Measurements from ENCODE around the gene ACACA. TPM values are rescaled to one million over a fixed set of nuclear protein-coding genes. Genes with fewer than 3 reads are reported as not detected.

Gene ACACA
- total and polyA plus RNA-seq, 9 of the 15 experiments (the other 6 are each of a cell fraction or from before 2014, with no cell fraction given) = 35.9 to 135 (median 88.4) TPM

DNA sequence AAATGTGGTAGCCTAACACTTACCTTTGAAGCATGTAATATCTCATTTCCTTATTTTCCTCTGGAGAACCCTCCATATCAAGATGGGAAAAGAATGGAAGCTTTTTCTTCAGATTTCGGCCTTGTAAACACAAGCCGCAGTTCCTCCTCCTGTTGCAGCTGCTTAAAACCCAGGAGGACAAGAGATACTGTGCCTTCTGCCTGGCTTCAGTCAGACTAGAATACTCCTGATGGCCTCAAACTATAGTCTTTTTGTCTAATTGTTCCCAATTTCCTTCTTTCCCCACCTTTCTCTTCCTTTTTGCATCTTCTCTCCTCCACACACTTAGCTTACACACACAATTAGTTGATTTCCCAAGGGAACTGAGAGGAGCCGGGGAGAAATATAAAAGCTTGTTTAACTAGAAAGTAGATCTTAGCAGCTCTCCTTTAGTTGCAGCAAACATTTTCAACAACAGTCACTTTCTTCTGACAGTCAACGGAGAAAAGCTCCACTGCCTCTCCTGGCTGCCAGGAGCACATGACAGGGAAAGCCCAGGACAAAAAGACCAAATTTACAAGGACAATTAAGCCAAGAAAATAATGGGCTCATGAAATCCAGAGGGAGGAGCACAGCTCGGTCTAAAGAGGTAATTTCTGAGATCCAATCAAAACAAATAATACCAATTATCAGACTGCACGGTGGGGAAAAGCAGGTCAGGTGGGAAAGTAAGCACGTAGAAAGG, 107.2 kb downstream of the ACACA start:
- ChIA-PET POLR2A (interaction anchor here (0.6 to 2.9 kb wide), 7 partner anchors 10 to 124 kb away, joined by 3 to 16 read pairs (median 4); no protein-coding TSS in a partner anchor), CTCF (ENCODE audit: low intra/inter-chr PET ratio) (no interaction called here)
- H3K4me1 ChIP-seq (replicated peaks in 1 of 2; ENCODE audit: control insufficient read depth in 2 of 2, insufficient read depth in 2 of 2, low read length in 2 of 2) = peaks cover 0 to 11% of the 10 kb centered on the region in 2 experiments; a peak in 4 of 5 replicates
- peak overlapping the region; percentile 37; the same call in 2 of the 3 replicates for H3K27ac ChIP-seq (ENCODE audit: extremely low read depth, low read depth, low read length)
- no peaks in the 10 kb centered on the region for H4K20me1 ChIP-seq (replicated peaks; ENCODE audit: control insufficient read depth, insufficient read depth, low read length)
- 78% methylated on average over 7 of the region's 7 CpGs for WGBS (ENCODE audit: insufficient coverage, low coverage, missing lambda C conversion rate)
- no peaks in the 10 kb centered on the region for H3K9me1 ChIP-seq (ENCODE audit: control insufficient read depth, insufficient read depth, low read length)
- no peak for DNase-seq (ENCODE audit: extremely low read depth in 1 of 4, low spot score in 3 of 4)
- peaks cover 71% of the 10 kb centered on the region for H3K79me2 ChIP-seq (ENCODE audit: control insufficient read depth, insufficient read depth, low read length)
- no peak overlapping the region for H3K4me3 ChIP-seq
- no peak overlapping the region for H3K9ac ChIP-seq (ENCODE audit: insufficient read depth in 1 of 2, low read depth in 2 of 2, low read length in 2 of 2)
- BruUV-seq (replicated peaks) = no TSS peak
- intact Hi-C loops (cut with micrococcal nuclease) (no loop called here), in situ Hi-C loops (cut with MboI) (no loop called here)
- ATAC-seq = no peak
- H3K27me3 ChIP-seq (ENCODE audit: control insufficient read depth in 2 of 2, insufficient read depth in 2 of 2, low read length in 2 of 2) = no peaks in the 10 kb centered on the region
- no peak overlapping the region for H2AFZ ChIP-seq (ENCODE audit: low read depth, low read length)
- no peaks in the 10 kb centered on the region for H3K9me3 ChIP-seq (replicated peaks; ENCODE audit: control insufficient read depth, insufficient read depth, low read depth, low read length)
- peaks cover 47% of the 10 kb centered on the region; the same call in 2 of the 3 replicates for H3K36me3 ChIP-seq (ENCODE audit: control insufficient read depth, insufficient read depth, low read length)
- no peak for FAIRE-seq
- H3K4me2 ChIP-seq (ENCODE audit: insufficient read depth, low read length) = no peak overlapping the region
- no peak for TF ChIP-seq NR4A1 (CRISPR knock-in tag; IDR thresholded peaks at IDR 0.05)
- TF ChIP-seq NR4A1 (tag; IDR thresholded peaks at IDR 0.05) = no peak
- TF ChIP-seq, protein P1, sequence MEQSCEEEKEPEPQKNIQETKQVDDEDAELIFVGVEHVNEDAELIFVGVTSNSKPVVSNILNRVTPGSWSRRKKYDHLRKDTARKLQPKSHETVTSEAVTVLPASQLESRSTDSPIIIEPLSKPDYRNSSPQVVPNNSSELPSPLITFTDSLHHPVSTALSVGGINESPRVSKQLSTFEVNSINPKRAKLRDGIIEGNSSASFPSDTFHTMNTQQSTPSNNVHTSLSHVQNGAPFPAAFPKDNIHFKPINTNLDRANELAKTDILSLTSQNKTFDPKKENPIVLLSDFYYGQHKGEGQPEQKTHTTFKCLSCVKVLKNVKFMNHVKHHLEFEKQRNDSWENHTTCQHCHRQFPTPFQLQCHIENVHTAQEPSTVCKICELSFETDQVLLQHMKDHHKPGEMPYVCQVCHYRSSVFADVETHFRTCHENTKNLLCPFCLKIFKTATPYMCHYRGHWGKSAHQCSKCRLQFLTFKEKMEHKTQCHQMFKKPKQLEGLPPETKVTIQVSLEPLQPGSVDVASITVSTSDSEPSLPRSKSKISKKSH (CRISPR knock-in tag; IDR thresholded peaks at IDR 0.05) = no peak
- TF ChIP-seq, protein P2, sequence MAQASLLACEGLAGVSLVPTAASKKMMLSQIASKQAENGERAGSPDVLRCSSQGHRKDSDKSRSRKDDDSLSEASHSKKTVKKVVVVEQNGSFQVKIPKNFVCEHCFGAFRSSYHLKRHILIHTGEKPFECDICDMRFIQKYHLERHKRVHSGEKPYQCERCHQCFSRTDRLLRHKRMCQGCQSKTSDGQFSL (CRISPR knock-in tag; IDR thresholded peaks at IDR 0.05) = no peak
- TF ChIP-seq, protein P2 (tag; IDR thresholded peaks at IDR 0.05) = no peak
- TF ChIP-seq KLF10 (CRISPR knock-in tag; IDR thresholded peaks at IDR 0.05) = no peak
- no peak for TF ChIP-seq PHB2 (IDR thresholded peaks at IDR 0.05; ENCODE audit: low read depth)
- no peak for TF ChIP-seq PURB (CRISPR knock-in tag; IDR thresholded peaks at IDR 0.05; ENCODE audit: low read depth)
- TF ChIP-seq STAG1 (CRISPR knock-in tag; IDR thresholded peaks at IDR 0.05; ENCODE audit: borderline replicate concordance) = no peak
- TF ChIP-seq, protein P3, sequence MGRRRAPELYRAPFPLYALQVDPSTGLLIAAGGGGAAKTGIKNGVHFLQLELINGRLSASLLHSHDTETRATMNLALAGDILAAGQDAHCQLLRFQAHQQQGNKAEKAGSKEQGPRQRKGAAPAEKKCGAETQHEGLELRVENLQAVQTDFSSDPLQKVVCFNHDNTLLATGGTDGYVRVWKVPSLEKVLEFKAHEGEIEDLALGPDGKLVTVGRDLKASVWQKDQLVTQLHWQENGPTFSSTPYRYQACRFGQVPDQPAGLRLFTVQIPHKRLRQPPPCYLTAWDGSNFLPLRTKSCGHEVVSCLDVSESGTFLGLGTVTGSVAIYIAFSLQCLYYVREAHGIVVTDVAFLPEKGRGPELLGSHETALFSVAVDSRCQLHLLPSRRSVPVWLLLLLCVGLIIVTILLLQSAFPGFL (CRISPR knock-in tag; IDR thresholded peaks at IDR 0.05) = no peak
- TF ChIP-seq, protein P4, sequence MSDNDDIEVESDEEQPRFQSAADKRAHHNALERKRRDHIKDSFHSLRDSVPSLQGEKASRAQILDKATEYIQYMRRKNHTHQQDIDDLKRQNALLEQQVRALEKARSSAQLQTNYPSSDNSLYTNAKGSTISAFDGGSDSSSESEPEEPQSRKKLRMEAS (CRISPR knock-in tag; IDR thresholded peaks at IDR 0.05) = no peak
- no peak for TF ChIP-seq ARID2 (IDR thresholded peaks at IDR 0.05)
- TF ChIP-seq, protein P5, sequence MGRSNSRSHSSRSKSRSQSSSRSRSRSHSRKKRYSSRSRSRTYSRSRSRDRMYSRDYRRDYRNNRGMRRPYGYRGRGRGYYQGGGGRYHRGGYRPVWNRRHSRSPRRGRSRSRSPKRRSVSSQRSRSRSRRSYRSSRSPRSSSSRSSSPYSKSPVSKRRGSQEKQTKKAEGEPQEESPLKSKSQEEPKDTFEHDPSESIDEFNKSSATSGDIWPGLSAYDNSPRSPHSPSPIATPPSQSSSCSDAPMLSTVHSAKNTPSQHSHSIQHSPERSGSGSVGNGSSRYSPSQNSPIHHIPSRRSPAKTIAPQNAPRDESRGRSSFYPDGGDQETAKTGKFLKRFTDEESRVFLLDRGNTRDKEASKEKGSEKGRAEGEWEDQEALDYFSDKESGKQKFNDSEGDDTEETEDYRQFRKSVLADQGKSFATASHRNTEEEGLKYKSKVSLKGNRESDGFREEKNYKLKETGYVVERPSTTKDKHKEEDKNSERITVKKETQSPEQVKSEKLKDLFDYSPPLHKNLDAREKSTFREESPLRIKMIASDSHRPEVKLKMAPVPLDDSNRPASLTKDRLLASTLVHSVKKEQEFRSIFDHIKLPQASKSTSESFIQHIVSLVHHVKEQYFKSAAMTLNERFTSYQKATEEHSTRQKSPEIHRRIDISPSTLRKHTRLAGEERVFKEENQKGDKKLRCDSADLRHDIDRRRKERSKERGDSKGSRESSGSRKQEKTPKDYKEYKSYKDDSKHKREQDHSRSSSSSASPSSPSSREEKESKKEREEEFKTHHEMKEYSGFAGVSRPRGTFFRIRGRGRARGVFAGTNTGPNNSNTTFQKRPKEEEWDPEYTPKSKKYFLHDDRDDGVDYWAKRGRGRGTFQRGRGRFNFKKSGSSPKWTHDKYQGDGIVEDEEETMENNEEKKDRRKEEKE (IDR thresholded peaks at IDR 0.05; ENCODE audit: borderline replicate concordance in 1 of 2, control insufficient read depth in 1 of 2, low read depth in 2 of 2, low read length in 1 of 2) = no peak
- TF ChIP-seq SAFB2 (IDR thresholded peaks at IDR 0.05; ENCODE audit: borderline replicate concordance, low read depth, low read length, severe bottlenecking) = no peak
- TF ChIP-seq STAT5B (CRISPR knock-in tag; IDR thresholded peaks at IDR 0.05) = no peak

Data from K562 (cell line).